ENCODE data around the gene LAMC2.
A peak's percentile ranks its signal among the peaks of the same experiment; 100 is the strongest.

The LAMC2 gene

DNA sequence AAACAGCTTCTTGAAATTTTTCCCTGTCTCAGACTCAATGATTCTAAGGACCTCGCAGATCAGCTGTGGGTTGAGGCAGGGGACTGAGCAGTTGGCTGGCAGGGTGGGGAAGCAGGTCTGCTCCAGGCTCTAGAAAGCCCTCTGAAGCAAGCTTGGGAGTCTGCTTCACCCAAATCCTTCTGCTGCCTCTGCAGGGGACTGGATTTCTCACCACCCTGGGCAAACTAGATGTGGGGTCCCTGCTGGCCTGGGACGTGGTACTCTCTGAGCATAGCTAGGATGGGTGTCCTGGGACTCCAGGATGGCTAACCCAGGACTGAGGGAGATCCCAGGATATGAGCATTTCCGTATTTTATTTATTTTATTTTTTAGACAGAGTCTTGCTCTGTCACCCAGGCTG is 89.3 kb downstream of the LAMC2 start:
- no peak overlapping the region for H3K4me3 ChIP-seq (ENCODE audit: low read depth, low read length)
- H3K9ac ChIP-seq (ENCODE audit: low read depth, low read length) = no peak overlapping the region
- H3K9me3 ChIP-seq (ENCODE audit: control insufficient read depth, insufficient read depth, low read length) = no peaks in the 10 kb centered on the region
- H3K36me3 ChIP-seq (ENCODE audit: control insufficient read depth, insufficient read depth, low read length) = no peaks in the 10 kb centered on the region
- no peaks in the 10 kb centered on the region for H3K27me3 ChIP-seq (ENCODE audit: control insufficient read depth, insufficient read depth, low read length)
- H3K4me1 ChIP-seq (ENCODE audit: control insufficient read depth, insufficient read depth, low read length) = peaks cover 3% of the 10 kb centered on the region

DNA sequence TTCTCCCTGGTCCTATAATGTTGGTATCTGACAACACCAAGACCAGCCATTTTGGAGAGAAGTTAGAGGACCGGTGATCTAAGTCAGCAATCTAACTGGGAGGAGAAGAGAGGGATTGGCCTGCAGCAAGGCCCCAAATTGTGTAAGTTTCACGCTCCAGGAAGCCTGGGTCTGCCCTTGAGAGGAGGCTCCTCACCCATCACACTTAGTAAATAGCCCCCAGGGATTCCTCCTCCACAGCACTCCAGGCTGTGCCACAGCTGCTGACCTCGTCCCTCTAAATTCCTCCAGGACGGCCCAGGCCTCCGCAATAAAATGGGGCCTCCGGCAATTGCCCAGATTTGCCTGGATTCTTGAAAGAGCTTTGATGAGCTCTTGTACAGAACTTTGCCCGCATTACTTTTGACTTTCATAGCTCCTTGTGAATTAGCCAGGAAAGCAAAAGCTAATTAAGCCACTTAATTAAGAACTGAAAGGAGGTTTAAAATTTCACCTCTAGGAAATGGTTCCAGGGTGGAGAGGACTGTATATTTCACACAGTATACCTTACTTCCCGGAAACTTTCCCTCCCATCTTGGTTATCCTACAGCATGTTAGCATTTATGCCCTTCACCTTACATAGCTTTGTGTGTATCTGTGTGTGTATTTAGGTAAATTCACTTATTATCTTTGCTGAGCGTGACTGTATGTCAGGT is 90.5 kb downstream of the LAMC2 start:
- no peaks in the 10 kb centered on the region for H3K9me3 ChIP-seq (ENCODE audit: control insufficient read depth, insufficient read depth, low read length)
- no peaks in the 10 kb centered on the region for H3K27me3 ChIP-seq (ENCODE audit: control insufficient read depth, insufficient read depth, low read length)
- H3K4me3 ChIP-seq (ENCODE audit: low read depth, low read length) = no peak overlapping the region
- H3K36me3 ChIP-seq (ENCODE audit: control insufficient read depth, insufficient read depth, low read length) = no peaks in the 10 kb centered on the region
- H3K4me1 ChIP-seq (ENCODE audit: control insufficient read depth, insufficient read depth, low read length) = peaks cover 3% of the 10 kb centered on the region
- H3K9ac ChIP-seq (ENCODE audit: low read depth, low read length) = no peak overlapping the region

DNA sequence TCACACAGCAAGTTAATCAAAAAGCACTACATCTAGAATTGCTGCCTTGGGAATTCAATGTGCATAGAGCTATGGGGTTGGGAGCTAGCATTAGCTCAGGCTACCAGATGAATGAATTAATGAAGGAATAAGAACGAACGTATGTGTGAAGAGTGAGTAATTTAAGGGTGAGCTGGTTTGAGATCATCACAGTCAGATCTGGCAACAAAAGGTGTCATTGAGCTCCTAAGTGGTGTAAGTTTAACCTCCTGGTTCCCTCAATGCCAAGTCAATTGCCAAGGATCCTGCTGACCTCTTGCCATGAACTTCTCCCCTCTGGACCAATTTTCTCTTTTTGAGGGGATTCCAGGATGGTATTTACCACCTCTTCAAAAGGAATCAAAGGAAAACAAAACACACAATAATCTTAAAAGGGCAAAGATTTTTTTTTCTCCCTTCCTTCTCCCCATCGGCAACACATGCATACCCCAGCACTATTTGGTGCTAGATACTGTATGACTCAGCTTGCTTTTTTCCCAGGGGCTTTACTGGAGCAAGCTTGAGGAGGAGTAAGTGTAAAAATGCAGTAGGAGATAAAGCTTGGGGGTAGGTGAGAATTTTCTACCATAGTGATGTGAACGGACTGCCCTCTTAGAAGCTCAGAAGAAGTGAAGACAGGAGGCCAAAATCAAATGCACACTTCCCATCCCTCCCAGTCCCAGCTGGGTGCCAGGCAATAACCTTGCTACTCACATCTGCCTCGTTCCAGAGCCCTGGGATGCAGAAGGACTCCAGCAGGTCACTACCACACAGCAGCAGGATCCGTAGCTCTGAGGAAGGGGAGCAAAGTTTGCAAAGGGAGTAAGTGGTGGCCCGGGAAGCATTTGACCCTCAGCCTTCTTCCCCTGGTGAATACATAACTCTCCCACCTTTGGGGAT is 92.0 kb downstream of the LAMC2 start:
- Histone ChIP-seq H3K27me3 (ENCODE audit: control insufficient read depth, insufficient read depth, low read length) (no peaks in the 10 kb centered on the region), H3K36me3 (ENCODE audit: control insufficient read depth, insufficient read depth, low read length) (no peaks in the 10 kb centered on the region), H3K4me1 (ENCODE audit: control insufficient read depth, insufficient read depth, low read length) (peaks cover 7% of the 10 kb centered on the region), H3K4me3 (ENCODE audit: low read depth, low read length) (no peak overlapping the region), H3K9ac (ENCODE audit: low read depth, low read length) (no peak overlapping the region), H3K9me3 (ENCODE audit: control insufficient read depth, insufficient read depth, low read length) (no peaks in the 10 kb centered on the region)

DNA sequence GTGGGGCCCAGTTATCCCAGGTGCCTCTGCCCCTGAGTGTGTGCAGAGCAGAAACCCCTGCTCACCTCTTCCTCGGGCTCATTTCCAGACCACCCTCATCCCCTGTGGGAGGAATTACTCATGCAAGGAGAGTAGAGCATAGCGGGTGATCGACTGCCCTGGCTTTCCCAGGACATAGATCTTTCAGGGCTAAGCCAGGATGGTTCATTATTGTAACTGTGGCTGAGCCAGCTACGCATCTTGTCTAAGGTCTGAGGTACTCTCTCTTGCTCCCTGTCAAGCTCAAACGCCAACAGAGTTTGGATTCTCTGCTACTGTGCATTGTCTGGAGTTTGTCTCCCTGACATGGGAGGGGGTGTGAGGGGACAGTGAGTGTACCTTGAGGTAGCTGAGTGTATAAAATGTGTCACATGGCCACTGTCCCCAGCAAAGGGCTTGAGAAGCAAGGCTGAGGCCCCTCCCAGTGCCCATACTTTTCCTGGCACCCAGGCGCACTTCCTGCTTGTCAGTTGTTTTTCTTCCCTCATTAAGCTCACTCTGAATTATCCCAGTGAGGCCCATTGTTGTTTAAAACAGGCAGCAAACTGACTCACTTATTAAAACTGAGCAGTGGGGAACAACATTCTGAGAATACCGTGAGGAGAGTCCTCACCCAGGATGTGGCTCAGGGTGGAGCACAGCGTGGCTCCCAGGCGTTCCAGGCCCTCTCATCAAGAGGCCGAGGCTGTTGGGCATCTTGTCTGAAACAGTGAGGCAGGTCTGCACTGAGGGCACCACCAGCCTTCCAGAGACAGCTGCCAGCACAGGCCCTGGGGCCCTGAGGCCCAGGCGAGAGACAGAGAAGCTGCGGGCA is 92.9 kb downstream of the LAMC2 start:
- H3K9me3 ChIP-seq (ENCODE audit: control insufficient read depth, insufficient read depth, low read length) = no peaks in the 10 kb centered on the region
- H3K27me3 ChIP-seq (ENCODE audit: control insufficient read depth, insufficient read depth, low read length) = no peaks in the 10 kb centered on the region
- peaks cover 7% of the 10 kb centered on the region for H3K4me1 ChIP-seq (ENCODE audit: control insufficient read depth, insufficient read depth, low read length)
- H3K9ac ChIP-seq (ENCODE audit: low read depth, low read length) = no peak overlapping the region
- no peak overlapping the region for H3K4me3 ChIP-seq (ENCODE audit: low read depth, low read length)
- no peaks in the 10 kb centered on the region for H3K36me3 ChIP-seq (ENCODE audit: control insufficient read depth, insufficient read depth, low read length)

DNA sequence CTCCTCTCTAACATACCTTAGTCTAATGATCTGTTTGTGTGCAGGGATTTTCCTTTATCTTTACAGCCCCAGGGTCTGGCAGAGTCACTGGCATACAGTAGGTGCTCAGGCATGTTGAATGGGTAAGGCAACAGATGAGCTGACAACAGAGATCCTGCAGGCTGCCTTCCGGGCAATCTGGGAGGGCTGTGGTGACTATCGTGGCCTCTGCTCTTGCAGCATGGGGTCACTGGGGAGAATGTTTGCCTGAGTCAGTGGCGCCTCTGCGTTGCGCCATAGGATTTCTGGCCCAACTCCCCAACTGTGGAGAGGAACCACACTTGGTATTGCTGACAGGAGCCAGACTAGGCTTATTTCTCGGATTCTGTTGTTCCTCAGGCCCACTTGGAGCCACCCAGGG is 93.8 kb downstream of the LAMC2 start:
- no peaks in the 10 kb centered on the region for H3K36me3 ChIP-seq (ENCODE audit: control insufficient read depth, insufficient read depth, low read length)
- no peaks in the 10 kb centered on the region for H3K9me3 ChIP-seq (ENCODE audit: control insufficient read depth, insufficient read depth, low read length)
- peaks cover 7% of the 10 kb centered on the region for H3K4me1 ChIP-seq (ENCODE audit: control insufficient read depth, insufficient read depth, low read length)
- H3K9ac ChIP-seq (ENCODE audit: low read depth, low read length) = no peak overlapping the region
- no peak overlapping the region for H3K4me3 ChIP-seq (ENCODE audit: low read depth, low read length)
- H3K27me3 ChIP-seq (ENCODE audit: control insufficient read depth, insufficient read depth, low read length) = no peaks in the 10 kb centered on the region

DNA sequence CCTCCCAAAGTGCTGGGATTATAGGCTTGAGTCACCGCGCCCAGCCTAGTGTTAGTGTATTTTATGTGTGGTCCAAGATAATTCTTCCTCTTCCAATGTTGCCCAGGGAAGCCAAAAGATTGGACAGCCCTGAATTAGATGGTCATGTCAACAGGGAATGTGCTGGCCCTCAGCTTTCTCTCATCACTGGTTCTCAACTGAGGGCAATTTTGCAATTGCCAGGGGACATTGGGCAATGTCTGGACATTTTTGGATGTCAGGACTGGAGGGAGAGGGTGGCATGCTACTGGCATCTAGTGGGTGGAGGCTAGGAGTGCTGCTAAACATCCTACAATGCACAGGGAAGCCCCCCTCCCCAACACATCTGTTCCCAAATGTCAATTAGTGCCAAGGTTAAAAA is 95.0 kb downstream of the LAMC2 start:
- H3K4me1 ChIP-seq (ENCODE audit: control insufficient read depth, insufficient read depth, low read length) = peaks cover 7% of the 10 kb centered on the region
- H3K4me3 ChIP-seq (ENCODE audit: low read depth, low read length) = no peak overlapping the region
- no peak overlapping the region for H3K9ac ChIP-seq (ENCODE audit: low read depth, low read length)
- no peaks in the 10 kb centered on the region for H3K27me3 ChIP-seq (ENCODE audit: control insufficient read depth, insufficient read depth, low read length)
- H3K36me3 ChIP-seq (ENCODE audit: control insufficient read depth, insufficient read depth, low read length) = no peaks in the 10 kb centered on the region
- H3K9me3 ChIP-seq (ENCODE audit: control insufficient read depth, insufficient read depth, low read length) = no peaks in the 10 kb centered on the region

DNA sequence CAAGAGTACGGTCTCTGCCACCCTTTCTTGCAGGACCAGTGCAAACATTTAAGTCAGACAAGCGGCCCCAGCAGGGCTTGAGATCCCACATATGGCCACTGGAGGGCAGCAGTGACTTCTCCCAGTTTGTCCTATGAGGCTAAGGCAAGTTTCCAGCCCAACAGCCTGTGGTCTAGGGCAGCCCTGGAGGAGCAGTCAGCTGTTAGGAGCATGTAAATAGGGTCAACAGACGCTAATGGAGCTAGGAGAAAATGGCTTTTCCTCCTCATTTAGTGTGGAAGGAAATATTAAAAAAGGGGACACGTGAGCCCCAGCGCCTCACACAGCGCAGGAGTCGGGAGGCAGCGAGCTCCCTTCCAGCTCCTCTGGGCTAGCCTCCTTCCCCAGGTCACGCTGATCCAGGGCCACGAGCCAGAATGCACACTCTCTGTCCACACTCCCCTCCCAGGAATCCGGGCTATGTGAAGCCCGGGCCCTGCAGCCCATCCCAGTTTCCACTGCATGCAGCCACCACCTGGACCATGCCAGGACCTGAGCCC is 95.6 kb downstream of the LAMC2 start:
- Histone ChIP-seq H3K4me3 (ENCODE audit: low read depth, low read length) (no peak overlapping the region), H3K9ac (ENCODE audit: low read depth, low read length) (peak overlapping the region; percentile 24), H3K36me3 (ENCODE audit: control insufficient read depth, insufficient read depth, low read length) (no peaks in the 10 kb centered on the region), H3K4me1 (ENCODE audit: control insufficient read depth, insufficient read depth, low read length) (peaks cover 7% of the 10 kb centered on the region), H3K9me3 (ENCODE audit: control insufficient read depth, insufficient read depth, low read length) (no peaks in the 10 kb centered on the region), H3K27me3 (ENCODE audit: control insufficient read depth, insufficient read depth, low read length) (no peaks in the 10 kb centered on the region)

DNA sequence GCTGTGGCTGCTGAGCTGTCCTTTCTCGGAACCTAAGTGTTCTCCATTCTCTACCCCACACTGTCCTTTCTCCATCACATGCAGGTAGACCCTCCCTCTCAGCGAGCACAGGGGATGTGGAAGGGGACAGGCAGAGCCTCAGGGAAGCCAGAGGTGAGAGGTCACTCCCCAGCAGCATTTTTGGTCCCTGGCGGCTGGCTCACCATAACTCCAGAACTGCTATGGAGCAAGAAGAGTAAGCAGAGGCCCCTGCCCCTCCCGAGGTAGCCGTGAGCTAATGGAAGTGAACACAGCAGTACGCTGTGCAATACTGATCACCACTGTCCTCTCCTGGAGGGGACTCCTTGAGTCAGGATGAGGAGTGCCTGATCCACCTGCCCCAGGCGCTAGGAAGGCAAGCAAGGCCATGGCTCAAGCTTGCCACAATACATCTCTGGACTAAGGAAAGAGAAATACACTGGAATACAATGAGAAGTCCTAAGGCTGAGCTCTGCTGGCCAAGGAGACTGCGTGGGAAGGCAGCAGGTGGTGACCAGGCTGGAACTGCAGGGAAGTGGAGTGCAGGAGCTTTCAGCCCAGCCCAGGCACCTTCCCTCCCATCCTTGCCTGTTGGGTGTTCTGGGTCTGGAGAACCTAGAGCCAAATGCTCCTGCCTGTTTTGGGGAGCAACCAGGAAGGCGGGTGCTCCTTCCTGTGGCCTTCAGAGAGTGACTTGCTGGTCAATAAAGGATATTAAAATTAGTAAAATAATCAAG is 96.2 kb downstream of the LAMC2 start:
- Histone ChIP-seq H3K4me1 (ENCODE audit: control insufficient read depth, insufficient read depth, low read length) (peaks cover 7% of the 10 kb centered on the region), H3K27me3 (ENCODE audit: control insufficient read depth, insufficient read depth, low read length) (no peaks in the 10 kb centered on the region), H3K9ac (ENCODE audit: low read depth, low read length) (peak overlapping the region; percentile 24), H3K36me3 (ENCODE audit: control insufficient read depth, insufficient read depth, low read length) (no peaks in the 10 kb centered on the region), H3K9me3 (ENCODE audit: control insufficient read depth, insufficient read depth, low read length) (no peaks in the 10 kb centered on the region), H3K4me3 (ENCODE audit: low read depth, low read length) (no peak overlapping the region)

DNA sequence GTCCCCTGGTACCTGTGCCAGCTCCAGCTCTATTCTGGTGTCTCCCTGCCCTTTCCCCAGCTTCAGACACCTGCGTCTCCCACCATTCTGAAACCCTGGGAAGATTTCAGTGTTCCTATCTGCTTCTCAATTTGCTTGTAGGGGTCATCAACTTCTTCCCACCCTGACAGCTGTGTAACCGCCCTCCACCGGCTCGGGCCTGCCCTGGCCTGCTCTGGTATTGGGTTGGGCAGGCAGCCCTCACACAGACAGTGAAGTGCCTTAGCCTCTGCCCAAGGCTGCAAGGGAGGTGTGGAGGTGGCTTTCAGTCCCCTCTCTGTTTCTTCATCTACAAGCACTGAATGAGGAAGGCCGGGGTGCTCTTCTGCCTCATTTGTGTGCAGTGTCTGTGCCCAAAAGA is 97.2 kb downstream of the LAMC2 start:
- H3K9me3 ChIP-seq (ENCODE audit: control insufficient read depth, insufficient read depth, low read length) = no peaks in the 10 kb centered on the region
- H3K36me3 ChIP-seq (ENCODE audit: control insufficient read depth, insufficient read depth, low read length) = no peaks in the 10 kb centered on the region
- no peak overlapping the region for H3K4me3 ChIP-seq (ENCODE audit: low read depth, low read length)
- no peak overlapping the region for H3K9ac ChIP-seq (ENCODE audit: low read depth, low read length)
- H3K27me3 ChIP-seq (ENCODE audit: control insufficient read depth, insufficient read depth, low read length) = no peaks in the 10 kb centered on the region
- peaks cover 7% of the 10 kb centered on the region for H3K4me1 ChIP-seq (ENCODE audit: control insufficient read depth, insufficient read depth, low read length)

DNA sequence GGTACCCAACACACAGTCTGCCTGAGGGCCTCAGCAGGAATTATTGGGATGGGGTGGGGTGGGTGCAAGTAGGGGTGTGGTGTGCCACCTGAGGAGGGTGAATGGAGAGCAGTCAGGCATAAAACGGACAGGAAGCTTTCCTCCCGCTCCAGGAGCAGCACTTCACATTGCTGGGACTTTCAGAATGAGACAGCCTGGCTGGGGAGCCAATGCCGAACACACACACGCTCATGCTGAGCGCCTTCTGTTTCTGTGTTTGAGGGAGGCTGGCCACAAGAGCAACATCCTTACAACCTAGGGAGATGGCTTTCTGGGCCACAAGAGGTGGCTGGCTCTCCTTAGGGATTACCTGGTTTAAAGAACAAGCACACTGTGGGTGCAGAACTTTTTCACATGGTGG is 98.0 kb downstream of the LAMC2 start:
- Histone ChIP-seq H3K9ac (ENCODE audit: low read depth, low read length) (no peak overlapping the region), H3K36me3 (ENCODE audit: control insufficient read depth, insufficient read depth, low read length) (no peaks in the 10 kb centered on the region), H3K4me1 (ENCODE audit: control insufficient read depth, insufficient read depth, low read length) (peaks cover 5% of the 10 kb centered on the region), H3K9me3 (ENCODE audit: control insufficient read depth, insufficient read depth, low read length) (no peaks in the 10 kb centered on the region), H3K4me3 (ENCODE audit: low read depth, low read length) (no peak overlapping the region), H3K27me3 (ENCODE audit: control insufficient read depth, insufficient read depth, low read length) (no peaks in the 10 kb centered on the region)

DNA sequence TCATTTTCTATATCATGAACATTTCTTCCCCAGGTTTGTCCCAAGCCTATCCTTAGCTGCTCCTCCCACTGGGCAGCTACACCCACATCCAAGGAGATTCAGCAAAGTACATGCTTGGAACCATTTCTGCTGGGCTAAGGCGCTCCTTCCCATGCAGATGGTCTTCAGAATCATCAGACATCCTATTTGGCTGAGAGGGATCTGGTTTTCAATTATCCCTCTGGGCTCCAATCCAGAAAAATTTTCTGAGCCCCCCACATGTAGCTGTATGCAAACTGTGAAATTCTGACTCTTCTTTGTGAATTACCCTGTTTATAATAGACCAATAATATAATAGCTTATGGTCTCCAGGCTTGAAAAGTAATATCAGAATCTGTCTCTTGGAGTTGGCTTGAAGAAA is 99.2 kb downstream of the LAMC2 start:
- H3K9ac ChIP-seq (ENCODE audit: low read depth, low read length) = no peak overlapping the region
- H3K27me3 ChIP-seq (ENCODE audit: control insufficient read depth, insufficient read depth, low read length) = no peaks in the 10 kb centered on the region
- H3K4me1 ChIP-seq (ENCODE audit: control insufficient read depth, insufficient read depth, low read length) = peaks cover 5% of the 10 kb centered on the region
- H3K4me3 ChIP-seq (ENCODE audit: low read depth, low read length) = no peak overlapping the region
- no peaks in the 10 kb centered on the region for H3K9me3 ChIP-seq (ENCODE audit: control insufficient read depth, insufficient read depth, low read length)
- H3K36me3 ChIP-seq (ENCODE audit: control insufficient read depth, insufficient read depth, low read length) = peaks cover 2% of the 10 kb centered on the region

All from iPS-15b (cell line).